ENCODE measurements around the gene ZNF555. TPM values are rescaled to one million over a fixed set of nuclear protein-coding genes. Genes with fewer than 3 reads are reported as not detected.

Gene ZNF555
- total and polyA plus RNA-seq, 10 of the 15 experiments (the other 5 are each of a cell fraction or from before 2014, with no cell fraction given): 0.58 to 1.9 (median 1.2) TPM

DNA sequence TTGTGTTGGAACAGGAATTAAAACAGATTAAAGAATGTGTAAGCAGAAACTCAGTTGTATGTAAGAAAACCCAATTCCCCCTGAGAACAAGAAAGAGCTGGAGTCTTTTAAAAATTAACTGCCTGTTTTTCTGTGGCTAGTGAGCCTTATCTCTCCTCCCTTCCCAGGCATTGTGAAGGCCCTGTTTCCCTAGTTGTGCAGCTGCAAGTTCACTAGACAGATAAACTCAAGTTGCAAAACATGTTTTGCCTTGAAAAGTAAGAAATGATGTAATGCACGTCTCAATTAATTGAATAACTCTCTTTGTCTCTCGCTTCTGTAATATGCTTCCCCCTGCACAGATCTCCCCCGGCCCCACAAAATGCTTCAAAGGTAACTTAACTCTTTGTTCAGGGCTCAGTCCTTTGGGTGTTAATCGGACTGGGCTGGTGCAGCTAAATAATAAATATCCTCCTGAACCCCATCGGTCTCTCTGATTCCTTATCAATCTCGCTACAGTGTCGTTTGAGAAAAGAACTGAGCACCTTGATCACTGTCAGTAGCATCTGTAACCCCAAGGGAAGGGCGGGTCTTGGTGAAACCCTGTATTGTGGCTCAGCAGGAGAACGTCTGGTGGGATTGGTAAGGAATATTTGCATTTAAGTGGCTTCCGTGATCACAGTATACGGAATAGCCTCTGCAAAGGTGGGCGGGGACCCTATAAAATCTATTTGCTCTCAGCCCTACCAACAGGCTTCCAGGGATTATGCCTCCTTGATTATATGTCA lies 24.2 kb downstream of the ZNF555 start:
- ChIA-PET SMC1A (ENCODE audit: uncharacterized antibody, unreplicated experiment) (interaction anchor here (0.7 kb wide), 1 partner anchor 238 kb away, joined by 3 read pairs; no protein-coding TSS in a partner anchor), CTCF (no interaction called here), POLR2A (no interaction called here), RAD21 (ENCODE audit: unreplicated experiment) (no interaction called here)
- ATAC-seq (no peak), DNase-seq (ENCODE audit: low read depth, low spot score) (no peak), FAIRE-seq (no peak)
- no TSS peak for BruUV-seq (replicated peaks)
- Histone ChIP-seq H3K79me2 (ENCODE audit: control insufficient read depth, insufficient read depth, low read length) (no peaks in the 10 kb centered on the region), H3K27me3 (replicated peaks in 1 of 2; ENCODE audit: control insufficient read depth in 2 of 2, insufficient read depth in 2 of 2, low read length in 1 of 2) (no peaks in the 10 kb centered on the region), H3K36me3 (ENCODE audit: control insufficient read depth in 2 of 2, insufficient read depth in 2 of 2, low read length in 1 of 2) (no peaks in the 10 kb centered on the region), H3K4me1 (ENCODE audit: control insufficient read depth, insufficient read depth, low read length) (no peaks in the 10 kb centered on the region), H3K9ac (ENCODE audit: control insufficient read depth, insufficient read depth, low read length) (no peak overlapping the region), H2AFZ (ENCODE audit: control insufficient read depth, low read depth, low read length) (no peak overlapping the region), H4K20me1 (ENCODE audit: control insufficient read depth, insufficient read depth) (no peaks in the 10 kb centered on the region), H3K27ac (ENCODE audit: control insufficient read depth, insufficient read depth) (no peak overlapping the region), H3K9me3 (replicated peaks; ENCODE audit: control insufficient read depth, insufficient read depth, low read length) (no peaks in the 10 kb centered on the region; the same call in 2 of the 3 replicates), H3K4me2 (ENCODE audit: control insufficient read depth, insufficient read depth) (no peak overlapping the region), H3K4me3 (no peak overlapping the region)
- no peak for TF ChIP-seq PAX8 (IDR thresholded peaks at IDR 0.05)
- TF ChIP-seq, protein P1, sequence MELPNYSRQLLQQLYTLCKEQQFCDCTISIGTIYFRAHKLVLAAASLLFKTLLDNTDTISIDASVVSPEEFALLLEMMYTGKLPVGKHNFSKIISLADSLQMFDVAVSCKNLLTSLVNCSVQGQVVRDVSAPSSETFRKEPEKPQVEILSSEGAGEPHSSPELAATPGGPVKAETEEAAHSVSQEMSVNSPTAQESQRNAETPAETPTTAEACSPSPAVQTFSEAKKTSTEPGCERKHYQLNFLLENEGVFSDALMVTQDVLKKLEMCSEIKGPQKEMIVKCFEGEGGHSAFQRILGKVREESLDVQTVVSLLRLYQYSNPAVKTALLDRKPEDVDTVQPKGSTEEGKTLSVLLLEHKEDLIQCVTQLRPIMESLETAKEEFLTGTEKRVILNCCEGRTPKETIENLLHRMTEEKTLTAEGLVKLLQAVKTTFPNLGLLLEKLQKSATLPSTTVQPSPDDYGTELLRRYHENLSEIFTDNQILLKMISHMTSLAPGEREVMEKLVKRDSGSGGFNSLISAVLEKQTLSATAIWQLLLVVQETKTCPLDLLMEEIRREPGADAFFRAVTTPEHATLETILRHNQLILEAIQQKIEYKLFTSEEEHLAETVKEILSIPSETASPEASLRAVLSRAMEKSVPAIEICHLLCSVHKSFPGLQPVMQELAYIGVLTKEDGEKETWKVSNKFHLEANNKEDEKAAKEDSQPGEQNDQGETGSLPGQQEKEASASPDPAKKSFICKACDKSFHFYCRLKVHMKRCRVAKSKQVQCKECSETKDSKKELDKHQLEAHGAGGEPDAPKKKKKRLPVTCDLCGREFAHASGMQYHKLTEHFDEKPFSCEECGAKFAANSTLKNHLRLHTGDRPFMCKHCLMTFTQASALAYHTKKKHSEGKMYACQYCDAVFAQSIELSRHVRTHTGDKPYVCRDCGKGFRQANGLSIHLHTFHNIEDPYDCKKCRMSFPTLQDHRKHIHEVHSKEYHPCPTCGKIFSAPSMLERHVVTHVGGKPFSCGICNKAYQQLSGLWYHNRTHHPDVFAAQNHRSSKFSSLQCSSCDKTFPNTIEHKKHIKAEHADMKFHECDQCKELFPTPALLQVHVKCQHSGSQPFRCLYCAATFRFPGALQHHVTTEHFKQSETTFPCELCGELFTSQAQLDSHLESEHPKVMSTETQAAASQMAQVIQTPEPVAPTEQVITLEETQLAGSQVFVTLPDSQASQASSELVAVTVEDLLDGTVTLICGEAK (IDR thresholded peaks at IDR 0.05; ENCODE audit: borderline replicate concordance): no peak
- TF ChIP-seq STAT3 (IDR thresholded peaks at IDR 0.05; ENCODE audit: low read depth, low read length): no peak
- TF ChIP-seq CREB1 (IDR thresholded peaks at IDR 0.05; ENCODE audit: low read depth): no peak
- TF ChIP-seq, protein P2, sequence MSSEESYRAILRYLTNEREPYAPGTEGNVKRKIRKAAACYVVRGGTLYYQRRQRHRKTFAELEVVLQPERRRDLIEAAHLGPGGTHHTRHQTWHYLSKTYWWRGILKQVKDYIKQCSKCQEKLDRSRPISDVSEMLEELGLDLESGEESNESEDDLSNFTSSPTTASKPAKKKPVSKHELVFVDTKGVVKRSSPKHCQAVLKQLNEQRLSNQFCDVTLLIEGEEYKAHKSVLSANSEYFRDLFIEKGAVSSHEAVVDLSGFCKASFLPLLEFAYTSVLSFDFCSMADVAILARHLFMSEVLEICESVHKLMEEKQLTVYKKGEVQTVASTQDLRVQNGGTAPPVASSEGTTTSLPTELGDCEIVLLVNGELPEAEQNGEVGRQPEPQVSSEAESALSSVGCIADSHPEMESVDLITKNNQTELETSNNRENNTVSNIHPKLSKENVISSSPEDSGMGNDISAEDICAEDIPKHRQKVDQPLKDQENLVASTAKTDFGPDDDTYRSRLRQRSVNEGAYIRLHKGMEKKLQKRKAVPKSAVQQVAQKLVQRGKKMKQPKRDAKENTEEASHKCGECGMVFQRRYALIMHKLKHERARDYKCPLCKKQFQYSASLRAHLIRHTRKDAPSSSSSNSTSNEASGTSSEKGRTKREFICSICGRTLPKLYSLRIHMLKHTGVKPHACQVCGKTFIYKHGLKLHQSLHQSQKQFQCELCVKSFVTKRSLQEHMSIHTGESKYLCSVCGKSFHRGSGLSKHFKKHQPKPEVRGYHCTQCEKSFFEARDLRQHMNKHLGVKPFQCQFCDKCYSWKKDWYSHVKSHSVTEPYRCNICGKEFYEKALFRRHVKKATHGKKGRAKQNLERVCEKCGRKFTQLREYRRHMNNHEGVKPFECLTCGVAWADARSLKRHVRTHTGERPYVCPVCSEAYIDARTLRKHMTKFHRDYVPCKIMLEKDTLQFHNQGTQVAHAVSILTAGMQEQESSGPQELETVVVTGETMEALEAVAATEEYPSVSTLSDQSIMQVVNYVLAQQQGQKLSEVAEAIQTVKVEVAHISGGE (CRISPR knock-in tag; IDR thresholded peaks at IDR 0.05): no peak
- no peak for TF ChIP-seq CEBPB (IDR thresholded peaks at IDR 0.05; ENCODE audit: borderline replicate concordance in 1 of 2, low read depth in 2 of 2, low read length in 2 of 2)
- in situ Hi-C loops (cut with MboI): no loop called here
- WGBS (ENCODE audit: insufficient coverage, insufficient replicate concordance, low lambda C conversion rate, missing lambda C conversion rate): 52% methylated on average over 12 of the region's 12 CpGs
- intact Hi-C loops (cut with micrococcal nuclease; ENCODE audit: unreplicated experiment): no loop called here
